GM19238 (cell line): ENCODE measurements around the gene ORC6.

Experiments used
- DNase-seq: peaks from one replicate; pipeline ENCODE4 v3.0.0; 2011; ENCODE audit warnings: low spot score; ENCODE audit not compliant: insufficient read length

The ORC6 gene

DNA sequence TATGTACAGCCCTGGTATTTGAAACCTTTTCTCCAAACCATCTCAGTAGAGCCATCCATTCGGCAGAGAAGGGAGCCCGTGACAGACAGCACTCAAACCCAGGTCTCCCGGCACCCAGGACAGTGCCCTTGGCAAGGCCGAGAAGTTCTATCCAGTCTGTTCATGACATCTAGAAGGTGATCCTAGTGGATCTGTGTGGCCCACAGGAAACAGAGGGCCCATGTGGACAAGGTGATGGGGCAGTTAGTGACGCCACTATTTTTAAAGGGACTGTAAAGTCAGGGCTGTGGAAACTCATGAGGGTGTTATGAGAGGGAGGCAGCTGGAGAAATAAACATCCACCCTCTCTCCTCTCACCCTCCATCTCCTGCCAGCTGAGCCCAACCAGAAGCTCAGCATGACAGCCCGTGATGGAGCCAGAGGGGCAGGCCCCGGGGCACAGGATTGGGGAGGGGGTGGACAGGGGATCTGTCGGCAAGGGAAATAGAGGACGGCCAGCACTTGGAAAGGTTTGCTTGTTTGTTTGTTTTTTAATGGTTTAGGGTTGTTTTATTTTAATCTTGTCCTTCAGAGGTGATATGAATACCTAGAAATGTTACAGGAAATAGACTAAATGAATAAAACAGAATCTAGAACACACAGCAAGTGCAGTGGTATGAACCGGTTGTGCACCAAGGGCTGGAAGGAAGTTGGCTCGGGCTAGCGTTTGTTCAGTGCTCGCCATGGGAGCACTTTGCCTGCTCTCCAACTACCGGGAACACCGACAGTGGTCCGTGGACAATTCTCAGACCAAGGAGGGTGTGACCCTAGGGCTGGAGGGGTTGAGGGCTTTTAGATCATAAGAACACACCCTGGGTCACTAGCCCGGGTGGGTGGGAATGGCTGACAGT lies 41.6 kb downstream of the ORC6 start:
- no peak for DNase-seq

DNA sequence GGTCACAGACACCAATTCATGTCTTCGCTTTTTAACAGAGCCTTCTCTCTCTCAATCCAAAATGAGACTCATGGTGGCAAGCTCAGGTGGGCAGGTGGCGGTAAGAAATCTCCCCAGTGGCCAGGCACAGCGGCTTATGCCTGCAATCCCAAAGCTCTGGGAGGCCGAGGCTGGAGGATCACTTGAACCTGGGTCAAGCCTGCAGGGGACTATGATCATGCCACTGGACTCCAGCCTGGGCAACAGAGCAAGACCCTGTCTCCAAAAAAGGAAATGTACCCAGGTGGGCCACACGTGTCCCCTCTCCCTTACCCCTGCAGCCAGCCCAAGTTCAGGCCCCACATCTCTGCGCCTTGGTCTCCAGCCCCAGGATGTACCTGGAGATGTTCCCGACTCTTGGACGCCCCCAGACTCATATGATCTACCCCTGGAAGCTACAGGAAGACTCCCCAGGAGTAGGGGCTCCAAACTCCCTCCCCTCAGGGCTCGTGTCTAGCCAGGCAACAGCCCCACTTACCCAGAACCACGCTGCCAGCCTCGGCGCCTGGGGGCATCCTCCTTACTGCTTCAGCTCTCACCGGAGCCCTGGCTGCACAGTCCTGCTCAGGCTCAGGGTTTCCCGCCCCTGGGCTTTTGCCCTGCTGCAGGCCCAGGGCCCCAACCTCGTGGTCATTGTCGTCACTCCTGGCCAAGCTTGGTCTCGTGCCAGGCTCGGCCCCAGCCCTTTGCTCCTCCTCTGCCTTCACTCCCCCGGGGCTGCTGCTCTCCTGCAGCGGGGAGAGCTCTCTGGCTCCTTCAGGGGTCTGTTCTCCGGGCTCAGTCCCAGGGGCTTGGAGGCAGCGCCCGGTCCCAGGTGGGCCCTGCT lies 42.5 kb downstream of the ORC6 start:
- DNase-seq: no peak

DNA sequence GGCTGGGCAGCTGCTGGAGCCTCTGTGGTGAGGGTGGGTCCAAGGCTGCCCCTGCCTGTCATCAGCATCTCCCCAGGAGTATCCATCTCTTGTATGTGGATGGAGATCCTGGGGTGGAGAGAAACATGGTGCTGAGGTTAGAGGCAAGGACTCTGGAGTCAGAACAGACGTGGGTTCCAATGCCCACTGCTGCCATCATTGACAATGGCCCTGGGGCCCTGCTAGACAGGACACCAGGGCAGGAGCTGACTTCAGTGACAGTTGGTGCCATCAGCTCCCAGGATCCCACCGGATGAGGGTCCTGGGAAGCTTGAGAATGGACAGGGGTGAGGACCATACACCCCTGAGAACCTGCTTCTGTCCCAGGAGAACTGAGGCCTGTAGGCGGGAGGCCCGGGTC lies 43.1 kb downstream of the ORC6 start:
- no peak for DNase-seq

- no peak for DNase-seq
Observed at GRCh38 chr16:46733319-46733830, 43.9 kb downstream of the ORC6 start.

DNA sequence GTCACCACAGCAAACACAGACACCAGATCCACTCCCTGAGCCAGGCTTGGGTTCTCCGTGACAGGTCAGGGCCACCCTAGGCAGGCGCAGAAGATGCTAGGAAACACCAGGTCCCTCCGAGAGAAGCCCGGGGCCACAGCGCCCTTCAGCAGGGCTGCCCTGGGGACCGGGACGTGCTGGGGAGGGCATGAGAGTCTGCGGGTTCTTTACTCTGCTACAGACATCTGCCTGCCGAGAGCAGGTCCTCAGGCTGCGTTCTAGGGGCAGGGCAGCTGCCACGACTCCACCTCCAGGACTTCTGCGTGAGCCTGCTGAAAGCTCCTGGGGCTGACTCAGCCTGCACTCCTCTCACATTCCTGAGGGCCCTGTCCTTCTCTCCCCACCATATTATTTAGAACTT lies 47.2 kb downstream of the ORC6 start:
- DNase-seq: no peak

GRCh38 chr16:46737621-46738214 lies 48.3 kb downstream of the ORC6 start:
- DNase-seq: no peak

DNA sequence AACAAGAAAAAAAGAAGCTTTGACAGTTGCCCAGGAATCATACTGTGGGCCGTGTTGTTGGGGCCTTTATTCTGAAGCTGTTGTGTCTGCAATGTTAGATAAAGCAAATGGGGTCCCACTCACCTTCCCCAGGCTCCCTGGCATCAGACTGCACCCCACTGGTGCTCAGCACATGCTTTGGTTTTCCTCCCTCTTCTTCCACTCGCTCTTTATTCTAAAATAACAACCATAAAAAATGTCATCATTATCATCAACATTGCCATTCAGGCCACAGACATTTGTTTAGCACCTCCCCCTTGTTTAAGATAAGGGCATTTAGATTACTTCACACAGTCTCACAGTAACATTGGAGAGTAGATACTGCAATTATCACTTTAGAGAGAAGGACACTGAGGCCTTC lies 50.5 kb downstream of the ORC6 start:
- DNase-seq: no peak

DNA sequence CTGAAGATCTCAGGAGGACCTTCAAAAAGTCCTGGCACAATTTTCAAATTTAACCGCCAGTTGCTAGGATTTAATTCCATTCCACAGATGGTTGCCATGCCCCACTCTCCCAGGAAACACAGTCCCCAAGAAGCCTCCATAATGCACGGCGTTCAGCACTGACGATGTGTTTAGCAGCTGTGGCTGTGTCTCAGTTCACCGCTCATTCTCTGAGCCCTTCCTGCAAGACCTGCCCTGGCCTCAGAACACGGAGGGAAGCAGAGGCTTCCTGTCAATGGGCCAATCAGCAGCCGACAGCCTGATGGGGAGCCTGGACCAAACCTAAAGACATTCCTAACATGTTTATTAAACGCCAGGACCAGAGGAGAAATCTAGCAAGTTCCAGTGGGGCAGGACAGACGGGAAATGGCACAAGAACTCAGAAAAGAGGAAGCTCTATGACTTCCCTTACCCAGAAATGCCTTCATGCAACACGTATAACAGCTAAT lies 53.8 kb downstream of the ORC6 start:
- DNase-seq: peak; percentile 49

DNA sequence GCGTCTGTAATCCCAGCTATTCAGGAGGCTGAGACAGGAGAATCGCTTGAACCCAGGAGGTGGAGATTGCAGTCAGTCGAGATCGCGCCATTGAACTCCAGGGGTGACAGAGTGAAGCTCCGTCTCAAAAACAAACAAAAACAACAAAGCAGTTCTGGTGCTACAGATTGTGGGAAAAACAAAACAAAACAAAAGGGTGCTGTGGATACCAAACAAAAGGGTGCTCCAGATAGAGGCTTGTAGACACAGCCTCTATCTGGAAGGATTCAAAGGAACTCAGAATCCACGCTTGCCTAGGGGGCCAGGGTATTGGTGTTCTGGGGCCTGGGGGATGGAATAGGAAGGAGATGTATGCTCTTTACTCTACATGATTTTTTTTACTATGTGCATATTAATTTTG lies 56.2 kb downstream of the ORC6 start:
- no peak for DNase-seq

GRCh38 chr16:46746821-46747776 lies 57.6 kb downstream of the ORC6 start:
- no peak for DNase-seq
